WTC11 (cell line): Measurements from ENCODE around the gene YAP1. TPM values are rescaled to one million over a fixed set of nuclear protein-coding genes. Genes with fewer than 3 reads are reported as not detected.

Source experiments
- ATAC-seq: fragments of 200-7000 bp; cut with Tn5 transposase; 2 replicates; pipeline ENCODE4 v1.10.0; 2021; ENCODE audit warnings: mild to moderate bottlenecking, moderate library complexity
- CTCF ChIA-PET: fragments of 300-600 bp; sonication (Branson Sonifier 250); formaldehyde crosslinking; loops from one replicate; lab custom pipeline; 2021; ENCODE audit warnings: antibody characterized with exemption; lab: Charles Lee
- POLR2A ChIA-PET: fragments of 350-600 bp; sonication (Branson Sonifier 250); formaldehyde crosslinking; loops from one replicate; lab custom pipeline; 2021; ENCODE audit warnings: antibody characterized with exemption; lab: Charles Lee
- DNase-seq: peaks from one replicate; pipeline ENCODE4 v3.0.0; 2021; ENCODE audit warnings: low spot score
- H3K27ac Mint-ChIP-seq: 2 replicates; pipeline ENCODE4 v1.8.0; 2021; ENCODE audit warnings: mixed read lengths
- H3K27me3 Mint-ChIP-seq: 2 replicates; pipeline ENCODE4 v1.8.0; 2021; ENCODE audit warnings: low read depth, mild to moderate bottlenecking, moderate library complexity, mixed read lengths
- H3K36me3 Mint-ChIP-seq: 2 replicates; pipeline ENCODE4 v1.8.0; 2021; ENCODE audit warnings: mixed read lengths
- H3K4me1 Mint-ChIP-seq: 2 replicates; pipeline ENCODE4 v1.8.0; 2022; ENCODE audit warnings: mixed read lengths
- H3K4me3 Mint-ChIP-seq: 2 replicates; pipeline ENCODE4 v1.8.0; 2021; ENCODE audit warnings: mild to moderate bottlenecking, moderate library complexity, mixed read lengths
- H3K9me3 Mint-ChIP-seq: 2 replicates; pipeline ENCODE4 v1.8.0; 2021; ENCODE audit warnings: mixed read lengths
- AFF4 ChIP-seq: sonication (generic); formaldehyde crosslinking; IDR thresholded peaks from 2 replicates; pipeline ENCODE4 v1.8.1; 2023; ENCODE audit warnings: mild to moderate bottlenecking, missing genetic modification reagents, borderline replicate concordance
- ATF3 ChIP-seq: sonication (generic); formaldehyde crosslinking; conservative IDR thresholded peaks from 2 replicates; pipeline ENCODE4 v1.8.1; 2022; ENCODE audit warnings: mild to moderate bottlenecking, missing genetic modification reagents
- CTCF ChIP-seq: fragments of 200-600 bp; IDR thresholded peaks from 2 replicates; pipeline ENCODE4 v1.8.0; 2022; ENCODE audit warnings: antibody characterized with exemption
- E2F4 ChIP-seq: sonication (generic); formaldehyde crosslinking; IDR thresholded peaks from 2 replicates; pipeline ENCODE4 v1.8.1; 2022; ENCODE audit warnings: low read depth, mild to moderate bottlenecking, moderate library complexity, missing genetic modification reagents, borderline replicate concordance
- E2F5 ChIP-seq: sonication (generic); formaldehyde crosslinking; IDR thresholded peaks from 2 replicates; pipeline ENCODE4 v1.8.1; 2022; ENCODE audit warnings: mild to moderate bottlenecking, moderate library complexity, missing genetic modification reagents
- ESRRA ChIP-seq: sonication (generic); formaldehyde crosslinking; IDR thresholded peaks from 2 replicates; pipeline ENCODE4 v1.8.1; 2022; ENCODE audit warnings: mild to moderate bottlenecking, missing genetic modification reagents, borderline replicate concordance
- FOXK1 ChIP-seq: sonication (generic); formaldehyde crosslinking; IDR thresholded peaks from 2 replicates; pipeline ENCODE4 v1.8.0; 2022; ENCODE audit warnings: mild to moderate bottlenecking, moderate library complexity, missing genetic modification reagents
- FOXP4 ChIP-seq: sonication (generic); formaldehyde crosslinking; IDR thresholded peaks from 2 replicates; pipeline ENCODE4 v1.8.0; 2022; ENCODE audit warnings: mild to moderate bottlenecking, missing genetic modification reagents
- MXD4 ChIP-seq: fragments of 250-450 bp; sonication (Bioruptor Pico); IDR thresholded peaks from 2 replicates; pipeline ENCODE4 v1.8.0; 2021; ENCODE audit warnings: mild to moderate bottlenecking, moderate library complexity, borderline replicate concordance
- SMAD3 ChIP-seq: sonication (generic); formaldehyde crosslinking; IDR thresholded peaks from 2 replicates; pipeline ENCODE4 v1.8.0; 2022; ENCODE audit warnings: missing genetic modification reagents, mild to moderate bottlenecking, borderline replicate concordance
- SOX15 ChIP-seq: fragments of 250-450 bp; sonication (Bioruptor Pico); IDR thresholded peaks from 2 replicates; pipeline ENCODE4 v1.9.0; 2021; ENCODE audit warnings: mild to moderate bottlenecking
- TP53 ChIP-seq: sonication (generic); formaldehyde crosslinking; IDR thresholded peaks from 2 replicates; pipeline ENCODE4 v1.8.1; 2023; ENCODE audit warnings: mild to moderate bottlenecking, missing genetic modification reagents
- USF1 ChIP-seq: sonication (generic); formaldehyde crosslinking; IDR thresholded peaks from 2 replicates; pipeline ENCODE4 v1.8.0; 2022; ENCODE audit warnings: mild to moderate bottlenecking, missing genetic modification reagents
- USF2 ChIP-seq: sonication (generic); formaldehyde crosslinking; IDR thresholded peaks from 2 replicates; pipeline ENCODE4 v1.8.1; 2023; ENCODE audit warnings: mild to moderate bottlenecking, missing genetic modification reagents, moderate library complexity
- ZNF232 ChIP-seq: sonication (generic); formaldehyde crosslinking; IDR thresholded peaks from 2 replicates; pipeline ENCODE4 v1.8.0; 2022; ENCODE audit warnings: mild to moderate bottlenecking, missing genetic modification reagents
- ZNF512 ChIP-seq: sonication (generic); formaldehyde crosslinking; IDR thresholded peaks from 2 replicates; pipeline ENCODE4 v1.8.1; 2022; ENCODE audit warnings: missing genetic modification reagents, borderline replicate concordance
- ZSCAN18 ChIP-seq: fragments of 250-450 bp; sonication (Bioruptor Pico); IDR thresholded peaks from 2 replicates; pipeline ENCODE4 v2.1.2; 2022; ENCODE audit warnings: mild to moderate bottlenecking, moderate library complexity
- total RNA-seq: library from RNA; stranded (reverse); gene quantifications from 3 replicates; pipeline ENCODE4 v1.2.3, GENCODE V29; 2021

YAP1 gene
- total RNA-seq, 1 experiment from 2014 or later: 88.7 TPM

- Mint-ChIP-seq H3K4me1 (peaks cover 83% of the 10 kb centered on the region), H3K27ac (peak overlapping the region; percentile 90; the same call in 1 of the 2 replicates), H3K27me3 (no peaks in the 10 kb centered on the region), H3K9me3 (no peaks in the 10 kb centered on the region), H3K4me3 (0 out of 2 replicates have a peak overlapping the region, but pooled peaks have one; percentile 13), H3K36me3 (peaks cover 6% of the 10 kb centered on the region)
- ChIA-PET CTCF (no interaction called here), POLR2A (interaction anchor here (0.7 kb wide), 1 partner anchor 941 kb away, joined by 4 read pairs; no protein-coding TSS in a partner anchor)
- no peak for ATAC-seq
- no peak for DNase-seq
- TF ChIP-seq FOXK1 (CRISPR knock-in tag) (no peak), TP53 (CRISPR knock-in tag) (no peak), CTCF (no peak), SOX15 (CRISPR knock-in tag) (no peak), E2F4 (CRISPR knock-in tag) (no peak), USF1 (CRISPR knock-in tag) (no peak), USF2 (CRISPR knock-in tag) (no peak), SMAD3 (CRISPR knock-in tag) (no peak), MXD4 (CRISPR knock-in tag) (no peak), ZSCAN18 (no peak), ZNF512 (CRISPR knock-in tag) (no peak), E2F5 (CRISPR knock-in tag) (no peak), AFF4 (CRISPR knock-in tag) (no peak), ZNF232 (CRISPR knock-in tag) (no peak), ESRRA (CRISPR knock-in tag) (no peak), FOXP4 (CRISPR knock-in tag) (no peak), ATF3 (CRISPR knock-in tag) (no peak)
Measured at GRCh38 chr11:102116453-102117205, 6.4 kb downstream of the YAP1 start.
